ENCODE results near the gene GPR32. TPM values are rescaled to one million over a fixed set of nuclear protein-coding genes. Genes with fewer than 3 reads are reported as not detected.
"Not testable (repeated sequence)": the region's sequence is repeated elsewhere in the genome, so short reads cannot be mapped to it uniquely, and the experiment has no call there.

The GPR32 gene
- total RNA-seq, 1 donor from 2014 or later: not detected

DNA sequence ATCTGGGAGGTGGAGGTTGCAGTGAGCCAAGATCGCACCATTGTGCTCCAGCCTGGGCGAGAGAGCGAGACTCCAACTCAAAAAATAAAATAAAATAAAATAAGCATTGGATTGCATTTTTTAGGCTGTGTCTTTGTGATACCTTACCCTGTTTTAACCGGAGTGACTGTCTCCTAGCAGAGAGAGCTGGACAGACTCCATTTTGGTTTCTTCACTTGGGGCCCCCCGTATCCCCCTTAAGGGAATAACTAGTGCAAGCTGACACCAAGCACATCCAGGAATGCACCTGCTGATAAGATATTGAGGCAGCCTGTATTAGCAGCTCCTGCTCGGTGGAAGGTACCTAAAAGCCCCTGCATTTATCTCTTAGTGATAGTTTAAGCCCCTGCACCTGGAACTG, 20.8 kb upstream of the GPR32 start:
- TF ChIP-seq, protein P1, sequence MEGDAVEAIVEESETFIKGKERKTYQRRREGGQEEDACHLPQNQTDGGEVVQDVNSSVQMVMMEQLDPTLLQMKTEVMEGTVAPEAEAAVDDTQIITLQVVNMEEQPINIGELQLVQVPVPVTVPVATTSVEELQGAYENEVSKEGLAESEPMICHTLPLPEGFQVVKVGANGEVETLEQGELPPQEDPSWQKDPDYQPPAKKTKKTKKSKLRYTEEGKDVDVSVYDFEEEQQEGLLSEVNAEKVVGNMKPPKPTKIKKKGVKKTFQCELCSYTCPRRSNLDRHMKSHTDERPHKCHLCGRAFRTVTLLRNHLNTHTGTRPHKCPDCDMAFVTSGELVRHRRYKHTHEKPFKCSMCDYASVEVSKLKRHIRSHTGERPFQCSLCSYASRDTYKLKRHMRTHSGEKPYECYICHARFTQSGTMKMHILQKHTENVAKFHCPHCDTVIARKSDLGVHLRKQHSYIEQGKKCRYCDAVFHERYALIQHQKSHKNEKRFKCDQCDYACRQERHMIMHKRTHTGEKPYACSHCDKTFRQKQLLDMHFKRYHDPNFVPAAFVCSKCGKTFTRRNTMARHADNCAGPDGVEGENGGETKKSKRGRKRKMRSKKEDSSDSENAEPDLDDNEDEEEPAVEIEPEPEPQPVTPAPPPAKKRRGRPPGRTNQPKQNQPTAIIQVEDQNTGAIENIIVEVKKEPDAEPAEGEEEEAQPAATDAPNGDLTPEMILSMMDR (IDR thresholded peaks at IDR 0.05): no peak
- H3K4me3 Mint-ChIP-seq (ENCODE audit: unreplicated experiment): no peak overlapping the region
- H3K27ac Mint-ChIP-seq (ENCODE audit: unreplicated experiment): no peak overlapping the region
- H3K4me1 Mint-ChIP-seq (ENCODE audit: unreplicated experiment): no peaks in the 10 kb centered on the region
- H3K9me3 Mint-ChIP-seq (ENCODE audit: unreplicated experiment): no peaks in the 10 kb centered on the region
- no peaks in the 10 kb centered on the region for H3K36me3 Mint-ChIP-seq (ENCODE audit: unreplicated experiment)
- no peak for DNase-seq (ENCODE audit: extremely low spot score, unreplicated experiment)
- no peaks in the 10 kb centered on the region for H3K27me3 Mint-ChIP-seq (ENCODE audit: unreplicated experiment)

DNA sequence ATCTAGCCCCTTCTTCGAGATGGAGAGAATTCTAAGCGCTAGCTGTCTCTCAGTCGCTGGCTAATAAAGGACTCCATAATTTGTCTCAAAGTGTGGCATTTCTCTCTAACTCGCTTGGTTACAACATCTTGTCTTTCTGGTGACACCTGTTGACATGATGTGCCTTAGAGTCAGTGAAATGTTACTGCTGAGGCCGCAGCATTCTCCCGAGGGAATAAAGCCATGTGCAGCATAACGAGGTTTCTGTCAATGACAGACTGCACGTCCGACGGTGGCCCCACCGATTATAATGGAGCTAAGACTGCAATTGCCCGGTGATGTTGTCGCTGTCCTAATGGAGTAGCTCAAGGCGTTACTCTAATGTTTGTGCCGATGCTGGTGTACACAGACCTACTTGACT, 20.3 kb upstream of the GPR32 start:
- no peak for DNase-seq (ENCODE audit: extremely low spot score, unreplicated experiment)
- TF ChIP-seq, protein P1 (IDR thresholded peaks at IDR 0.05): no peak
- H3K4me1 Mint-ChIP-seq (ENCODE audit: unreplicated experiment): no peaks in the 10 kb centered on the region
- H3K4me3 Mint-ChIP-seq (ENCODE audit: unreplicated experiment): no peak overlapping the region
- H3K36me3 Mint-ChIP-seq (ENCODE audit: unreplicated experiment): no peaks in the 10 kb centered on the region
- no peak overlapping the region for H3K27ac Mint-ChIP-seq (ENCODE audit: unreplicated experiment)
- no peaks in the 10 kb centered on the region for H3K9me3 Mint-ChIP-seq (ENCODE audit: unreplicated experiment)
- no peaks in the 10 kb centered on the region for H3K27me3 Mint-ChIP-seq (ENCODE audit: unreplicated experiment)

DNA sequence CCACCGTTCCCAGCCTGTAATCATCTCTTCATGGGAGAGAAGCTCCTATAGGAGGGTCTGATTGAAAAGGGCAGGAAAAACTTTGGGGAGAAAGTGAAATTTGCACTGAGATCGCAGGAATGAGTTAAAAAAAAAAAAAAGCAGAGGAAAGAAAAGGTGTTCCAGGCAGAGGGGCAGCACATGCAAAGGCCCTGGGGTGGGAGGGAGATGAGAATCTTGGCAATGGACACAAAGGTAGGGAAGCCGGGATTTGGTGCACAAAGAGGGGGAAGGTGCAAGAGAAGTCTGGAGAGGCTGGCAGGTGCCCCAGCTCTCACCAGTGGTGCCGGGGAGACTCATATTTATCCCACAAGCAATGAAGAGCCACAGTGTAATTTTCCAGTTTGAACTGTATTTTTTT, 16.4 kb upstream of the GPR32 start:
- Mint-ChIP-seq H3K27me3 (ENCODE audit: unreplicated experiment) (no peaks in the 10 kb centered on the region), H3K4me3 (ENCODE audit: unreplicated experiment) (no peak overlapping the region), H3K27ac (ENCODE audit: unreplicated experiment) (no peak overlapping the region), H3K9me3 (ENCODE audit: unreplicated experiment) (no peaks in the 10 kb centered on the region), H3K4me1 (ENCODE audit: unreplicated experiment) (no peaks in the 10 kb centered on the region), H3K36me3 (ENCODE audit: unreplicated experiment) (no peaks in the 10 kb centered on the region)
- no peak for DNase-seq (ENCODE audit: extremely low spot score, unreplicated experiment)
- TF ChIP-seq, protein P1 (IDR thresholded peaks at IDR 0.05): no peak

DNA sequence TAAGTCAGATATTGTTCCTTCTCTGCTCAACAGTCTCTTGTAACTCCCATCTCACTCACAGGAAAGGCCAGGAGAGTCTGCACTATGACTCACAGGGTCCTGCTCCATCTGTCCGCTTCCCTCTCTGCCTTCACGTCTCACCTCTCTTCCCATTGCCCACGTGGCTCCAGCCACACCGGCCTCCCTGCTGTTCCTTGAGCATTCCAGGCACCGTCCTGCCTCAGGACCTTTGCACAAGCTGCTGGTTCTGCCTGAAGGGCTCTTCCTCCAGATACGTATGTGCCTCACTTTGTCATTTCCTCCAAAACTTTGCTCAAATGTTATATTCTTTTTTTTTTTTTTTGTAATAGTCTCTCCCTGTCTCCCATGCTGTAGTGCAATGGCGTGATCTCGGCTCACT, 14.0 kb upstream of the GPR32 start:
- DNase-seq (ENCODE audit: extremely low spot score, unreplicated experiment); H3K27me3 Mint-ChIP-seq (ENCODE audit: unreplicated experiment); H3K4me3 Mint-ChIP-seq (ENCODE audit: unreplicated experiment); H3K4me1 Mint-ChIP-seq (ENCODE audit: unreplicated experiment); H3K36me3 Mint-ChIP-seq (ENCODE audit: unreplicated experiment); H3K9me3 Mint-ChIP-seq (ENCODE audit: unreplicated experiment); H3K27ac Mint-ChIP-seq (ENCODE audit: unreplicated experiment): not testable (repeated sequence)

DNA sequence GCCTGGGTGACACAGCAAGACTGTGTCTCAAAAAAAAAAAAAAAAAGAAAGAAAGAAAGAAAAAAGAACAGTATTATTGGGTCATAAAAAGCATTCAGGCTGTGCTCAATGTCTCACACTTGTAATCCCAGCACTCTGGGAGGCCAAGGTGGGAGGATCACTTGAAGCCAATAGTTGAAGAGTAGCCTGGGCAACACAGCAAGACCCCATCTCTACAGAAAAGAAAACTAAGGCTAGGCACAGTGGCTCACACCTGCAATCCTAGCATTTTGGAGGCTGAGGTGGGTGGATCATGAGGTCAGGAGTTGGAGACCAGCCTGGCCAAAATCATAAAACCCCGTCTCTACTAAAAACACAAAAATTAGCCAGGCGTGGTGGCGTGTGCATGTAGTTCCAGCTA, 12.6 kb upstream of the GPR32 start:
- not testable (repeated sequence) for H3K27me3 Mint-ChIP-seq (ENCODE audit: unreplicated experiment); H3K36me3 Mint-ChIP-seq (ENCODE audit: unreplicated experiment); H3K4me1 Mint-ChIP-seq (ENCODE audit: unreplicated experiment); H3K4me3 Mint-ChIP-seq (ENCODE audit: unreplicated experiment); H3K27ac Mint-ChIP-seq (ENCODE audit: unreplicated experiment); DNase-seq (ENCODE audit: extremely low spot score, unreplicated experiment); H3K9me3 Mint-ChIP-seq (ENCODE audit: unreplicated experiment)

DNA sequence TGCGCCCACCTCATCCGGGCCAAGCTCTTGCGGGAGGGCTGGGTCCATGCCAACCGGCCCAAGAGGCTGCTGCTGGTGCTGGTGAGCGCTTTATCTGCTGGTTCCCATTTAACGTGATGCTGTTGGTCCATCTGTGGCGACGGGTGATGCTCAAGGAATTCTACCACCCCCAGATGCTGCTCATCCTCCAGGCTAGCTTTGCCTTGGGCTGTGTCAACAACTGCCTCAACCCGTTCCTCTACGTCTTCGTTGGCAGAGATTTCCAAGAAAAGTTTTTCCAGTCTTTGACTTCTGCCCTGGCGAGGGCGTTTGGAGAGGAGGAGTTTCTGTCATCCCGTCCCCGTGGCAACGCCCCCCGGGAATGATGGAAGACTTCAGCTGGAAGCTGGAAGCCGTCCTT, 11.2 kb upstream of the GPR32 start:
- H3K9me3 Mint-ChIP-seq (ENCODE audit: unreplicated experiment); DNase-seq (ENCODE audit: extremely low spot score, unreplicated experiment); H3K27ac Mint-ChIP-seq (ENCODE audit: unreplicated experiment); H3K4me3 Mint-ChIP-seq (ENCODE audit: unreplicated experiment); H3K27me3 Mint-ChIP-seq (ENCODE audit: unreplicated experiment); H3K36me3 Mint-ChIP-seq (ENCODE audit: unreplicated experiment); H3K4me1 Mint-ChIP-seq (ENCODE audit: unreplicated experiment): not testable (repeated sequence)

DNA sequence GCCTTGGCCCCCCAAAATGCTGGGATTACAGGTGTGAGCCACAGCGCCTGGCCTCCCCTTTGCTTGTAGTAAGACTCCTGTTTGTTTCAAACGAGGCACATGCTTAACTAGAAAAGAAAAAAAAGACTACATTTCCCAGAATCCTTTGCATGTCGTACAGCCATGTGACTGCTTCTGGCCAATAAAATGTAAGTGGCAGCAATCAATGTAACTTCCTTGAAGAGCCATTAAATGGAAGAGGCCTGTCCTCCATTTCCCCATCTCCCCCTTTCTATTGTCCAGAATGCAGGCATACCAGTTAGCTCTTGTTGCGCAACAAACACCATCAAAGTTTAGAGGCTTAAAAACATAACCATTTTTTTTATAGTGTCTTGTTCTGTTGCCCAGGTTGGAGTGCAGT, 10.4 kb upstream of the GPR32 start:
- H3K36me3 Mint-ChIP-seq (ENCODE audit: unreplicated experiment): no peaks in the 10 kb centered on the region
- H3K27ac Mint-ChIP-seq (ENCODE audit: unreplicated experiment): no peak overlapping the region
- no peaks in the 10 kb centered on the region for H3K4me1 Mint-ChIP-seq (ENCODE audit: unreplicated experiment)
- H3K4me3 Mint-ChIP-seq (ENCODE audit: unreplicated experiment): no peak overlapping the region
- no peaks in the 10 kb centered on the region for H3K27me3 Mint-ChIP-seq (ENCODE audit: unreplicated experiment)
- no peak for DNase-seq (ENCODE audit: extremely low spot score, unreplicated experiment)
- TF ChIP-seq, protein P1 (IDR thresholded peaks at IDR 0.05): no peak
- H3K9me3 Mint-ChIP-seq (ENCODE audit: unreplicated experiment): no peaks in the 10 kb centered on the region

DNA sequence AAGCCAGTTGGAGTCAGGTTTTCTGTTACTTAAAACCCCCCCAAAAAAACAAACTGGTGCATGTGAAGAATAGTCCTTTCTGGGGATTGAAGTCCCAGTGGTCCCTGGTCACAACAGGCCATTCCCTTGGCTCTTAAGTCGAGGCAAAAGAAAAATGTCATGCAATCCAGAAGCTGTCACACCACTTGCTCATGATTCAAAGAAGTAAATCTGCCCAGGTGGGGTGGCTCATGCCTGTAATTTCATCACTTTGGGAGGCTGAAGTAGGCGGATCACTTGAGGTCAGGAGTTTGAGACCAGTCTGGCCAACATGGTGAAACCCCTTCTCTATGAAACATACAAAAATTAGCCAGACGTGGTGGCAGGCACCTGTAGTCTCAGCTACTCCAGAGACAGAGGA, 8.8 kb upstream of the GPR32 start:
- H3K4me1 Mint-ChIP-seq (ENCODE audit: unreplicated experiment); H3K9me3 Mint-ChIP-seq (ENCODE audit: unreplicated experiment); DNase-seq (ENCODE audit: extremely low spot score, unreplicated experiment); H3K27ac Mint-ChIP-seq (ENCODE audit: unreplicated experiment); H3K4me3 Mint-ChIP-seq (ENCODE audit: unreplicated experiment); H3K27me3 Mint-ChIP-seq (ENCODE audit: unreplicated experiment); H3K36me3 Mint-ChIP-seq (ENCODE audit: unreplicated experiment): not testable (repeated sequence)

DNA sequence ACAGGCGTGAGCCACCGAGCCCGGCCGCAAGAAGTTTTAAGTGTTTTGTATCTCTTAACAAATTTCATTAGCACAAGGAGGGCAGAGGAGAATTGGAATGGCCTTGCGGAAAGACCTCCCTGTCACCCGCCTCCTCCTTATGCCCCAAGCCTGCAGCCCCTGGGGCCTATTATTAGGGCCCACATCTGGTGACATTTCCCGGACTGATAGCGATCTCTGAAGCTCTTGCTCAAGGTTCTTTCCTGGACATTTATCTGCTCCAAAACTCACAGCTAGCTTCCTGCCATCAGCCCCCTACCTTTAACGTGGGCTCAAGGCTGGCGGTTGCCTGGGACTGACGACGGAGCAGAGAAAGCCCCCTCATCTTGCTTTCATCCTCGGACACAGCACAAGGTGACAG, 6.7 kb upstream of the GPR32 start:
- not testable (repeated sequence) for H3K27ac Mint-ChIP-seq (ENCODE audit: unreplicated experiment); H3K27me3 Mint-ChIP-seq (ENCODE audit: unreplicated experiment); H3K36me3 Mint-ChIP-seq (ENCODE audit: unreplicated experiment); H3K4me3 Mint-ChIP-seq (ENCODE audit: unreplicated experiment); H3K9me3 Mint-ChIP-seq (ENCODE audit: unreplicated experiment); DNase-seq (ENCODE audit: extremely low spot score, unreplicated experiment); H3K4me1 Mint-ChIP-seq (ENCODE audit: unreplicated experiment)

Data from osteocyte (in vitro differentiated cells).